Right renal pelvis (tissue), 4 donors: ENCODE measurements around the gene DAP. TPM values are rescaled to one million over a fixed set of nuclear protein-coding genes. Genes with fewer than 3 reads are reported as not detected.
"Not testable (repeated sequence)": the region's sequence is repeated elsewhere in the genome, so short reads cannot be mapped to it uniquely, and the experiment has no call there.

Source experiments
- DNase-seq, 4 donors: peaks; one replicate each; pipeline ENCODE4 v3.0.0-alpha.2; 2013; ENCODE audit warnings: low read depth in 4 of 4, low spot score in 3 of 4, missing footprints in 1 of 4
- polyA plus RNA-seq, 4 donors: library from polyadenylated mRNA; unstranded; fragments of 120-200 nt; gene quantifications; one replicate each; pipeline ENCODE4 v1.2.1, GENCODE V29; 2013; ENCODE audit not compliant: insufficient read length in 4 of 4

Gene DAP
- polyA plus RNA-seq, 4 donors: 120 to 137 (median 128) TPM

- DNase-seq: no peak
These were observed 25.3 kb downstream of the DAP start for GRCh38 chr5:10735569-10736276.

GRCh38 chr5:10734832-10735523, 26.1 kb downstream of the DAP start:
- DNase-seq: peak in 3 of 4 donors; percentile 11 to 43 (median 33)

- DNase-seq: peak in 3 of 4 donors; percentile 21 to 47 (median 44)
These were observed 26.9 kb downstream of the DAP start for GRCh38 chr5:10734037-10734709.

GRCh38 chr5:10733426-10733825, 27.6 kb downstream of the DAP start:
- DNase-seq: no peak

GRCh38 chr5:10731913-10732312, 29.1 kb downstream of the DAP start:
- no peak for DNase-seq

GRCh38 chr5:10730043-10730351, 31.0 kb downstream of the DAP start:
- no peak for DNase-seq

- DNase-seq: no peak
These were observed 31.6 kb downstream of the DAP start for GRCh38 chr5:10729320-10730042.

GRCh38 chr5:10728679-10729078, 32.4 kb downstream of the DAP start:
- DNase-seq: no peak

GRCh38 chr5:10727861-10728260, 33.2 kb downstream of the DAP start:
- DNase-seq: no peak

- DNase-seq: no peak
These were observed 34.0 kb downstream of the DAP start for GRCh38 chr5:10726913-10727517.

GRCh38 chr5:10726179-10726912, 34.7 kb downstream of the DAP start:
- DNase-seq: no peak

GRCh38 chr5:10725636-10726035, 35.4 kb downstream of the DAP start:
- no peak for DNase-seq

GRCh38 chr5:10724781-10725507, 36.1 kb downstream of the DAP start:
- DNase-seq: no peak

GRCh38 chr5:10723514-10723913, 37.5 kb downstream of the DAP start:
- DNase-seq: no peak

GRCh38 chr5:10720766-10721165, 40.3 kb downstream of the DAP start:
- DNase-seq: not testable (repeated sequence)

- no peak for DNase-seq
These were observed 41.1 kb downstream of the DAP start for GRCh38 chr5:10719965-10720364.

GRCh38 chr5:10718617-10719016, 42.4 kb downstream of the DAP start:
- DNase-seq: not testable (repeated sequence)

GRCh38 chr5:10716825-10717224, 44.2 kb downstream of the DAP start:
- DNase-seq: not testable (repeated sequence)

GRCh38 chr5:10715605-10716290, 45.3 kb downstream of the DAP start:
- DNase-seq: no peak
